Measurements from ENCODE around the gene GREM1.

The GREM1 gene

GRCh38 chr15:32737304-32737703, 19.5 kb downstream of the GREM1 start:
- DNase-seq (ENCODE audit: low spot score) = no peak
- TF ChIP-seq CTCF (IDR thresholded peaks at IDR 0.05; ENCODE audit: extremely low read depth, insufficient read depth, missing control alignments) = no peak
- in situ Hi-C loops (cut with MboI; ENCODE audit: low pct_unique_long_range_greater_than_20kb, low sequenced_read_pairs, unreplicated experiment) = no loop called here

GRCh38 chr15:32738666-32739065, 20.9 kb downstream of the GREM1 start:
- no peak for DNase-seq (ENCODE audit: low spot score)
- no peak for TF ChIP-seq CTCF (IDR thresholded peaks at IDR 0.05; ENCODE audit: extremely low read depth, insufficient read depth, missing control alignments)
- in situ Hi-C loops (cut with MboI; ENCODE audit: low pct_unique_long_range_greater_than_20kb, low sequenced_read_pairs, unreplicated experiment) = no loop called here

GRCh38 chr15:32739522-32740063, 21.8 kb downstream of the GREM1 start:
- no peak for DNase-seq (ENCODE audit: low spot score)
- in situ Hi-C loops (cut with MboI; ENCODE audit: low pct_unique_long_range_greater_than_20kb, low sequenced_read_pairs, unreplicated experiment) = no loop called here
- TF ChIP-seq CTCF (IDR thresholded peaks at IDR 0.05; ENCODE audit: extremely low read depth, insufficient read depth, missing control alignments) = no peak

- TF ChIP-seq CTCF (IDR thresholded peaks at IDR 0.05; ENCODE audit: extremely low read depth, insufficient read depth, missing control alignments) = no peak
- in situ Hi-C loops (cut with MboI; ENCODE audit: low pct_unique_long_range_greater_than_20kb, low sequenced_read_pairs, unreplicated experiment) = no loop called here
- no peak for DNase-seq (ENCODE audit: low spot score)
Measured at GRCh38 chr15:32743411-32744140, 25.8 kb downstream of the GREM1 start.

DNA sequence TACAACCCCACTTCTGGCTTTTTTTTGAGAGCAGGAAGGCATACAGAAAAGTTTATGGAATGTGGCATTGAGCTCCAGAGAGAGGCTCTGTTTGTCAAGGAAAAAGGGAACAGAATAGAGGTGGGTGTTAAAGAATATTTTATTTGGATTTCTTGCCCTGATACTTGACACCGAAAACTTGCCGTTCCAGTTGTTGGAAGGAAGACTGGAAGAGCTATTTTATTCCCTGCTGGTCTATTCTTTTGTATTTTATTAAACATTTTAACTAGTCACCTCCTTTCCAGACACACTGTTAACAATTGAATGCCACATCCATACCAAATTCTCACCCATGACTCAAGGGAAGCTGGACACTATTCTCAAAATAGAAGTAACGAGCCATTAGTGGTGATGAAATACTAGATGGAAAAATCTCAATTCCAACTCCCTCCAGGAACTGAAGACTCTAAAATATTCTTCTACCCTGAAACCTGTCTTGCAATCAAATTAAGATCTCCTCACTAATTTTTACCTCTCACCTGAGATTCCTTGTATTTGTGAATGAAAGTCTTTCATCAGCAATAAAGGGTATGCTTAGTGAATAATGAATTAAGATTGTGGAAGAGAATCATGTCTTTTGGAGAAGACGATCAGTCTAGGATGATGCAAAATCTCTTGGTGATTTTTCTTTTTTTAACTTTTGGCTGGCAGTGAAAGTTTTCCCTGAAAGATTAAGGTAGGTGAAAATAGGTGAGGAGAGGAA, 28.5 kb downstream of the GREM1 start:
- no peak for TF ChIP-seq CTCF (IDR thresholded peaks at IDR 0.05; ENCODE audit: extremely low read depth, insufficient read depth, missing control alignments)
- in situ Hi-C loops (cut with MboI; ENCODE audit: low pct_unique_long_range_greater_than_20kb, low sequenced_read_pairs, unreplicated experiment) = no loop called here
- DNase-seq (ENCODE audit: low spot score) = no peak

GRCh38 chr15:32747921-32748342, 30.1 kb downstream of the GREM1 start:
- no peak for TF ChIP-seq CTCF (IDR thresholded peaks at IDR 0.05; ENCODE audit: extremely low read depth, insufficient read depth, missing control alignments)
- no peak for DNase-seq (ENCODE audit: low spot score)
- in situ Hi-C loops (cut with MboI; ENCODE audit: low pct_unique_long_range_greater_than_20kb, low sequenced_read_pairs, unreplicated experiment) = no loop called here
